PC-9 (cell line): ENCODE results near the gene GPC5.

Source experiments
- CTCF ChIP-seq: fragments of 200-600 bp; sonication (generic); conservative IDR thresholded peaks from 2 replicates; pipeline ENCODE4 v1.6.1; 2017; ENCODE audit warnings: mixed run types, antibody characterized with exemption, mild to moderate bottlenecking, moderate library complexity
- EZH2 ChIP-seq: fragments of 200-600 bp; sonication (generic); IDR thresholded peaks from 2 replicates; pipeline ENCODE4 v1.8.0; 2017; ENCODE audit warnings: antibody characterized with exemption, low read depth

GRCh38 chr13:92379371-92379770 is 981.0 kb downstream of the GPC5 start:
- TF ChIP-seq CTCF, result no peak
- no peak for TF ChIP-seq EZH2
